NOMO-1 (cell line): ENCODE results near the gene PCMTD2.
A peak's percentile ranks its signal among the peaks of the same experiment; 100 is the strongest.

Experiments used
- DNase-seq, 2 experiments: peaks; one replicate each; lab custom pipeline; 2025; ENCODE audit not compliant: unreplicated experiment in 2 of 2; lab: John Stamatoyannopoulos, UW

The PCMTD2 gene

GRCh38 chr20:64255361-64256281, at the start of gene PCMTD2:
Gene PCMTD2 (plus strand): TSS chr20:64255748. CDS start chr20:64259966, 4,218 bp downstream.
- DNase-seq: peak; percentile 80 to 91

GRCh38 chr20:64206614-64207013, 48.9 kb upstream of the PCMTD2 start:
- DNase-seq: no peak

DNA sequence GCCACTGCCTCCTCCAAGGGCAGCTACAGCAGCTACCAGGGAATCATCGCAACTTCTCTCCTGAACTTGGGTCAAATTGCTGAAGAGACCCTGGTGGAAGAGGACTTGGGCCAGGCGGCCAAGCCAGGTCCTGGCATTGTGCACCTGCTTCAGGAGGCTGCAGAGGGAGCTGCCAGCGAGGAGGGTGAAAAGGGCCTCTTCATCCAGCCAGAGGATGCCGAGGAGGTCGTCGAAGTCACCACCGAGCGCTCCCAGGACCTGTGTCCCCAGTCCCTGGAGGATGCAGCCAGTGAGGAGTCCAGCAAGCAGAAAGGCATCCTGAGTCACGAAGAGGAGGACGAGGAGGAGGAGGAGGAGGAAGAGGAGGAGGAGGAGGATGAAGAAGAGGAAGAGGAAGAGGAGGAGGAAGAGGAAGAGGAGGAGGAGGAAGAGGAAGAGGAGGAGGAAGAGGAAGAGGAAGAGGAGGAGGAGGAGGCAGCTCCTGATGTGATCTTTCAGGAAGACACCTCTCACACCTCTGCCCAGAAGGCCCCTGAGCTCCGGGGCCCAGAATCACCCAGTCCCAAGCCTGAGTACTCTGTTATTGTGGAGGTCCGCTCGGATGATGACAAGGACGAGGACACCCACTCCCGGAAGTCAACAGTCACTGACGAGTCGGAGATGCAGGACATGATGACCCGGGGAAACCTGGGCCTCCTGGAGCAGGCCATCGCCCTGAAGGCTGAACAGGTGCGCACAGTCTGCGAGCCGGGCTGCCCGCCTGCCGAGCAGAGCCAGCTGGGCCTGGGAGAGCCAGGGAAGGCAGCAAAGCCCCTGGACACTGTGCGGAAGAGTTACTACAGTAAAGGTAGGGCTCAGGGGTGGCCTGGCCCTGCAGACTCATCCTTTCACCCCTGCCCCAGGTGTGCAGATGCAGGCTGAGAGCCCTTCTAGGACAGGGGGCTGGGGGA, 47.6 kb upstream of the PCMTD2 start:
- no peak for DNase-seq

GRCh38 chr20:64209148-64209547, 46.4 kb upstream of the PCMTD2 start:
- no peak for DNase-seq

- DNase-seq: no peak
These were observed 44.7 kb upstream of the PCMTD2 start for GRCh38 chr20:64210656-64211369.

GRCh38 chr20:64211874-64212658, 43.5 kb upstream of the PCMTD2 start:
- no peak for DNase-seq

- DNase-seq: no peak
These were observed 42.8 kb upstream of the PCMTD2 start for GRCh38 chr20:64212755-64213154.

GRCh38 chr20:64214113-64214512, 41.4 kb upstream of the PCMTD2 start:
- DNase-seq: no peak

DNA sequence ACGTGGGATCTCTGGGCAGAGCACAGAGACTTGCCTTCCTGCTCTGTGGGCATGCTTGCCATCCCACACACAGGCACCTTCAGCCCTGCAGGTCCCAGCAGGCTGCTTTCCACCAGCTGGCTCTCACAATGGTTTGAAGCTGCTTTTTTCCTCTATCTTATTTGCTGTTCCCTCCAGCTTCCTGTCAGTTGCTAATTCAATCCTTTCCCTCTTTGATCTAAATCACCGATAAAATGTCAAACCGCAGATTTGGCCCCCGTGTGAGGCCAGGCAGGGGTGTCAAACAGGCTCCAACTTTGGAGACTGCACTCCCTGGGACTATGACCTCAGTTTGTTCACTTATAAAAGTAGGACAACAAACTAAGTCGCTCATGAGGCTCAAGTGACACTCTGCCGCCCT, 40.6 kb upstream of the PCMTD2 start:
- DNase-seq: no peak

DNA sequence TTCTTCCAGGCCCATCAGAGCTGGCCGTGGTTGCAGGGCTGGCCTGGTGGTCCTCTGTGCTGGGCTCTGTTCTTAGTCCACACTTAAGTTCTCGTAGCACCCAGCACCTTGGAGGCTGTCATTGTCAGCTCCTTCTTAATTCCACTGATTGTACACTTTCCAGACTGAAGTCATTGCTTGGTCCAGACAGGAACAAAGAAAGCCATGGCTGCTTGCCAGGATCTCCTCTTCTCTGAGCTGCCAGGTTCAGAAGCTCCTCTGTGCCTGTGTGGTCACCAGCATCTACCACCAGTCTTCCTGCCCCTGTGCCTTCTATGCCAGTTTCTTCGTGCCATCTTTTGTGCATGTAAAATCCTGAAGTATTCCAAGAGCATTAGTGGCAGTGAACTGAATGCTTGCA, 39.5 kb upstream of the PCMTD2 start:
- DNase-seq: no peak

- DNase-seq: no peak
These were observed 38.6 kb upstream of the PCMTD2 start for GRCh38 chr20:64216910-64217309.

GRCh38 chr20:64217539-64218221, 37.9 kb upstream of the PCMTD2 start:
- no peak for DNase-seq

DNA sequence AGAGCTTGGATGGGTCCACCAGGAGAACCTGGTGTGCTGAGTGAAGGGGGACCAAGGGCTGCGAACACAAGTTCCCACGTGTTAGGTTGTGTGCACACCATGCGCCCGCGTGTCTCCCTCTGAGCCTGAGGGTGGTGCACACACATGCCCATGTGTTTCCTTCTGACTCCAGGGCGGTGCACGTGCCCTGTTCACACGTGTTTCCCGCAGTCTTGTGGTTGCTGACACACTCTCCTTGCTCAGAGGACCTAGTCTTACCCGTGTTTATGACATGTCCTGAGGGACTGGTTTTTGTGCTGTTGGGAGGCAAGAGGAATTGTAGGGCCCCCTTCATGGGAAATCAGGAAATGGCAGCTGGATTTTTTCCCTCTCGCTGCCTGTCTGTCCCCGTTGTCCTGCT, 36.3 kb upstream of the PCMTD2 start:
- no peak for DNase-seq

- DNase-seq: no peak
These were observed 35.8 kb upstream of the PCMTD2 start for GRCh38 chr20:64219730-64220129.

DNA sequence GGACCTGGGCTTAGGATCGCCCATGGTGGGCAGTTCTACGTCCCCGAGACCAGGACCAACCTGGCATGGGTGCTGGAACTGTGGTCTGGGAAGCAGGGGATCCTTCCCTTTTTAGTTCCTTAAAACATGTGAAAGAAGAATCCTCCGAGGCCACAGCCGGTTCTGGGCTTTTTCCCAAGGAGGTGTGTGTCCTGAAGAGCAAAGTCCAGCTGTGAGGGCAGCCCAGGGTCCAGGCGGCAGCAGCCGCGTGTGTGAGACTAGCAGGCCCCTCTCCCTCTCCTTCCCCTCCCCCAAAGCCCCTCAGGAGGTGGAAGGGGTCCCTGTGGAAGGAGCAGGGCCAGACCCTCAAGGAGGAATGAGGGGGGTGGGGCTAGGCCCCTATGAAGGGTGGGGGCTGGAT, 35.1 kb upstream of the PCMTD2 start:
- DNase-seq: no peak

DNA sequence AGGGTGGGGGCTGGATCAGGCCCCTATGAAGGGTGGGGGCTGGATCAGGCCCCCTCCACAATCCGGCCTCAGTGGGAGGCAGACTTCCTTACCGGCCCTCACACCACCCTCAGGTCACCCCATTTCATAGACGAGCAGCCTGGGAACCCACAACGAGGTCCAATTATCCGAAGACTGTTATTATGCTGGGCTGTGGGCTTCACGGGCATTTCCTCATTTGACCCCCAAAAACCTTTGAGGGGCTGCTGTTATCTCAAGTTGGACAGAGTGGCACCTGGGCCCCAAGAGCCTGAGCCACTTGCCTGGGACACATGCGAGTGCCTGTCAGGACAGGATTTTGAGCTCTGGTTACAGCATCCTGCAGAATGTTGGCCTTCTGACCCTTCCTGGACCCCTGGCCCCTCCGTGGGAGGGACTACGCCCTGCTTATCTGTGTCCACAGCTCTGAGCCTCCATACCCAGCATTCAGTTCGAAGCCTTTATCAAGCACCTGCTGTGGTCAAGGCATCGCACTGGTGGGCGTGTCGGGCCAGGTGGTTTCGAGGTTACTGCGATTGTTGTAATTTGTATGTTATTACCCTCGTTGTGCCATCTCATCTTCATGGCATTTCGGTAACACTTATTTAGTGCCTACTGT, 34.5 kb upstream of the PCMTD2 start:
- no peak for DNase-seq

- no peak for DNase-seq
These were observed 33.2 kb upstream of the PCMTD2 start for GRCh38 chr20:64222291-64222735.

DNA sequence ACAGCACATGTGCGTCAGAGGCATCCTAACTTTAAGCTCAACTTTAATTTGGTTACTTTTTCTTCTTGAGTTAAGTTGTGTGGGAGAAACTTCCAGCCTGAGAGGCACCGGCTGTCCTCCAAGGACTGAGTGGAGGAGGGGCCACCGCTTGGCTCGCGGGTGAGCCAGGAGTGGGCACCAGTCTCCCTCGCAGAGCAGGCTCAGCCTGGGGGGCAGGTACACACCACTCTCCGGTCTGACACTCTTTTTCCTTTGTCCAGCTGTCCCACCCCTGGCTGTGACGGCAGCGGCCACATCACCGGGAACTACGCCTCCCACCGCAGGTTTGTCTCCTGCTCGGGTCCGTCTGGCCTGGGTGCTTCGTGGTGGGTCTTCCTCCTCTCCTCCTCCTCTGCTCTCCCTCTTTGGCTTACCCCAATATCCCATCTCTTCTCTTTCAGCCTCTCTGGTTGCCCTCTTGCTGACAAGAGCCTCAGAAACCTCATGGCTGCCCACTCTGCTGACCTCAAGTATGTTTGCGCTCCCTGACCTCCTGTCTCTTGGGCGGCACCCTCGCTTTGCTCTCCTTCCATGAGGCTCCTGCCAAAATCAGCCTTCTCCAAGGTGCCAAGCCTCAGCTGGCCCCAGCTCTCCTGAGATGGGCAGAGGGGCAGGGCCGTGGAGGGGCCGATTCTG, 32.6 kb upstream of the PCMTD2 start:
- no peak for DNase-seq
